NCI-H526 (cell line): ENCODE data around the gene COQ2.
"Not testable (repeated sequence)": the region's sequence is repeated elsewhere in the genome, so short reads cannot be mapped to it uniquely, and the experiment has no call there.

ENCODE experiments used
- DNase-seq, 2 experiments: peaks; one replicate each; lab custom pipeline; 2025; lab: John Stamatoyannopoulos, UW

Gene COQ2

GRCh38 chr4:83283181-83283580 lies 1.4 kb downstream of the COQ2 start:
- DNase-seq = no peak

DNA sequence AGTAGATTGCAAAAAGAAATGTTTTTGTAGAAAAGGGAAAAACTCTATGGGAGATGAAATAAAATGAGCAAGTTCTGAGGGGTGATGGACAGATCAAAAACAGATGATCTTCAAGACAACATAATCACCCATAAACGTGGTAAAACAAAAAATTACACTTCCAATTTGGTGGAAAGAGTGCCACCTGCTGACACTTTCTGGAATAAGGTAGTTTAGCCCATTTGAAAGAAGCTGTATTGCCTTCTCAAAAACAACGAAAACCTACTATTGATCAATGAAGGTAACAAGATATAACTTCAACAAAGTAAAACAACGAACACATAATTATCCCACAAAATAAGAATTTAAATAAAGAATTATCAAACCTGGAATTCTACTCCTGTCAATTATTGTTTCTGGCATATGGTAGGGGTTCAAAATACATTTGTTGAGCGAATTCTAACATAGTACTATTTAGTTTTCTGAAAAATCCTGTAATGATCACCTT lies 2.5 kb downstream of the COQ2 start:
- DNase-seq = peak in 1 of 2 experiments; percentile 24

- no peak for DNase-seq
Observed at GRCh38 chr4:83281307-83281706, 3.3 kb downstream of the COQ2 start.

DNA sequence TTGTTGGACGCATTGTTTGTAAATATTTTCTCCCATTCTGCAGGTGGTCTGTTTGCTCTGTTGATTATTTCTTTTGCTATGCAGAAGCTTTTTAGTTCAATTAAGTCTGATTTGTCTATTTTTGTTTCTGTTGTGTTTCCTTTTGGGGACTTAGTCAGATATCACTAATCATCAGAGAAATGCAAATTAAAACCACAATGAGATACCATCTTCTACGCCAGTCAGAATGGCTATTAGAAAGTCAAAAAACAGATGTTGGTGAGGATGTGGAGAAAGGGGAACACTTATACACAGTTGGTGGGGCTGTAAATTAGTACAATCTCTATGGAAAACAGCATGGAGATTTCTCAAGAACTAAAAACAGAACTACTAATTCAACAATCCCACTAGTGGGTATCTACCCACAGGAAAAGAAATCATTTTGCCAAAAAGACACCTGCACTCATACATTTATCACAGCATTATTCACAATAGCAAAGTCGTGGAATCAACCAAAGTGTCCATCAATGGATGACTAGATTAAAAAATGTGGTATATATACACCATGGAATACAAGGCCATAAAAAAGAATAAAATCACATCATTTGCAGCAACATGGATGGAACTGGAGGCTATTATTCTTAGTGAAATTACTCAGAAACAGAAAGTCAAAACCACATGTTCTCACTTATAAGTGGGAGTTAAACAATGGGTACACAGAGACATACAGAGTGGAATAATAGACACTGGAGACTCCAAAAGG lies 8.1 kb downstream of the COQ2 start:
- DNase-seq = no peak

DNA sequence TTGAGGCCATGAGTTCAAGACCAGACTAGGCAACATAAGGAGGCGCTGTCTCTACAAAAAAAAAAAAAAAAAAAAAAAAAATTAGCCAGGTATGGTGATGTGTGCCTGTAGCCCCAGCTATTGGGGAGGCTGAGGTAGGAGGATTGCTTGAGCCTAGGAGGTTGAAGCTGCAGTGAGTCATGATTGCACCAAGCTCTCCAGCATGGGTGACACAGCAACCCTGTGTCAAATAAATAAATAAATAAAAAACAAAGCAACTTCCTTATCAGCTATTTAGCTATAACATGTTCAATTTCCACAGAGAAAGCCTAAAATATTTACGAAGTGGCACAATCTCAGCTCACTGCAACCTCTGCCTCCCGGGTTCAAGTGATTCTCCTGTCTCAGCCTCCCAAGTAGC lies 10.7 kb downstream of the COQ2 start:
- DNase-seq = not testable (repeated sequence)

DNA sequence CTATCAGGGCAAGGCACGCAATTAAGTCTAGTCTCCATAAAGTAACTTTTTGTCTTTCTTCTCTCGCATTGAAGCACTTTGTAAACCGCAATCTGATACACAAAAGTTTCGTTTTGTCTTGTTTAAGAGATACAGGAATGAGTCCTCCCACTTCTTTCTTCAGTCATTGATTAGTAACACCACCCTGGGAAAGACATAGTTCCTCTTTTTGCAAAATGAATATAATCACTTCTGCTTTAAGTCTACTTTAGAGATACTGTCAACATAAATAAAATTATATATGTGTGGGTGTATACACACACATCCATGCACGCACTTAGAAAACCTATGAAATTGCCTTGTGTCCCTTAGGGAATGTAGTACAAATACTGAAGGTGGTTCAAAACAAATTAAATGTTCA lies 11.7 kb downstream of the COQ2 start:
- no peak for DNase-seq

DNA sequence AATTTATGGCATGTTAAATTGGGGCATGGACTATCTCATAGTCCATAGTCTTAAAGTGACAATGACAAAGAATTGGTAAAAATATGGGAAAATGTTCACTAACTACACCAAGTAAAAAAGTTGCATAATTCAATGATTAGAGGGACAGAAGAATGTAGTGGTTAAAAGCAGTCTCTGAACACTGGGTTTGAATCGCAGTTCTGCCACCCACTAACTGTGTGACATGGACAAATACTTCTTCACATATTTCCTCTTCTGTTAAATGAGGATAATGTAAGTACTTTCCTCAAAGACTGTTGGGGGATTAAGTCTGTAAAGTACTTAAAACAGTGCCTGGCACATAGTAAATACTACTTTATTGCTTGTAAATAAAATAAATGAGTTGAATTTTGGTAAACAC lies 15.3 kb downstream of the COQ2 start:
- DNase-seq = no peak

DNA sequence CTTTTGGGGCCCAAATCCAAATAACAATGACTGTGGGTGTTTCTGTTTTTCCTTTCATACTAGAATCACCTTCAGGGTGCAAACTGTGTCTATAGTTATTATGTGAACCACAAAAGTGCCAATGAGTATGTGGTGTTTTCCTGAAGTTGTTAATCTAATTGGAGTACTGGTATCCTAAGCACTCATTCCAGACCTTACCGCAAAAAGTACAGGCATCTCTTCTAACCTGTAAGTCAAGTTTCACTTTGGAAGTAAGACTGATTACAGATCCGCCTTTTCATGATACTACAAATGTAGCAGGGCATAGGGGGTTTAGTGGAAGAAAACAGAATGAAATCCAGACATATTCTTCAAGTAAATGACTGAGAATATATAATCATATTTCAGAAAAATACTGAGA lies 16.1 kb downstream of the COQ2 start:
- DNase-seq = no peak

GRCh38 chr4:83267830-83268475 lies 16.6 kb downstream of the COQ2 start:
- no peak for DNase-seq

DNA sequence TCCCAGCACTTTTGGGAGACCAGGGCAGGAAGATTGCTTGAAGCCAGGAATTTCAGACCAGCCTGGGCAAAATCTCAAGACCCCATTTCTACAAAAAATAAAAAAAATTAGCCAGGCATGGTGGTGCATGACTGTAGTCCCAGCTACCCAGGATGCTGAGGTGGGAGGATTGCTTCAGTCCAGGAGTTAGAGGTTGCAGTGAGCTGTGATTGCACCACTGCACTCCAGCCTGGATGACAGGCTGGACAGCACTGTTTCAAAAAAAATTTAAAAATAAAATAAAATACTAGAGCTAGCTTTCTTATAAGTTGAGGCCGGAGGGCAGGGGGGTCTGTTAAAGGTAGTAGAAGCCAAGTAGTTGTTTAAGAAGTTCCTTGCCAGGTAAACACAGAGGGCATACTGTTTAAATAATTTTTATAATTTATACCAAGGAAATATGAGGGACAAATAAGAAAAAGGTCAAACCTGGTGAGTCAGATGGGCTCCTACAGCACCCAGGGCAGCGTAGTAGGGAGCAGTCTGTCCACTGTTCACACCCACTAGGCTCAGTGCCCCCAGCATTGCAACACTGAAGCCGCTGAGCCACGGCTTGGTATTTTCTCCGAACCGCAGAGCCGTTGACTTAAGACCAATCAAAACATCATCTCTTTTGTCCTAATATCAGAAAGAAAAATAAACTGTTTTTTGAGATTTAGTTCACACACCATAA lies 17.3 kb downstream of the COQ2 start:
- no peak for DNase-seq

DNA sequence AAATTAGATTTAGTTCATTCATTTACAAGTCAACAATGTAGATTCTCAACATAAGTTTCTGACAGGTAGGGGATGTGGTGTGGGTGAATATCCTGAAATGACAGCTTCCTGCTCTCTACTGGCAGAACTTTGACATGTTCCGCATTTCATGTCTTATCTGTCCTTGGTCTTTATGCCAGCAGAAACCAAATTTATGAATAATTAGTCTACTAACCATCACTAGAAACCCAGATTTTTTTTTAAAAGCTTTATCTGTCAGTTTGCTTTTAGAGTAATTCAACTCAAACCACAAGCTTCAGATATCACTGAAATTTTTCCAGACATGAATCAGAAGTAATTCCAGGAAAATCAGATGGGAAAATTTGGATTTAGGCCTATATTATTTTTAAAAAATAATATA lies 17.9 kb downstream of the COQ2 start:
- no peak for DNase-seq

GRCh38 chr4:83263106-83263505 lies 21.5 kb downstream of the COQ2 start:
- DNase-seq = no peak

GRCh38 chr4:83262682-83263081 lies 21.9 kb downstream of the COQ2 start:
- DNase-seq = no peak

DNA sequence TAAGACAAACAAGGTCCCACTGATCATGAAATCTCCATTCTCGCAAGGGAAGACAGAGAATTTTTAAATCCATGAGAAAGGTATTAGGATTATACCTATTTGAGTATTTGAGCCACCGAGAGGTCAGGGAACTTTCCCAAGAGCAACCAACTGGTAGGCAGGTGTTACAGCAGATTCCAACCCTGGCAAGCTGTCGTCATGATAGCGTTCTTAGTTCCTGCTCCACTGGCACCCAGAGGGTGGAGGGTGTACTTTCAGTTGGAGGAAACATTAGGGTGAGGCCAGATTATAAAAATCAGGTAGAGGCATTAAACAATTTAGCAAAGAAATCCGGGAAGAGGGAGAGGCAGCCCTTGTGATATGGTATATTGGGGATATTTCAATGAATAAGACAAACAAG lies 23.3 kb downstream of the COQ2 start:
- no peak for DNase-seq

DNA sequence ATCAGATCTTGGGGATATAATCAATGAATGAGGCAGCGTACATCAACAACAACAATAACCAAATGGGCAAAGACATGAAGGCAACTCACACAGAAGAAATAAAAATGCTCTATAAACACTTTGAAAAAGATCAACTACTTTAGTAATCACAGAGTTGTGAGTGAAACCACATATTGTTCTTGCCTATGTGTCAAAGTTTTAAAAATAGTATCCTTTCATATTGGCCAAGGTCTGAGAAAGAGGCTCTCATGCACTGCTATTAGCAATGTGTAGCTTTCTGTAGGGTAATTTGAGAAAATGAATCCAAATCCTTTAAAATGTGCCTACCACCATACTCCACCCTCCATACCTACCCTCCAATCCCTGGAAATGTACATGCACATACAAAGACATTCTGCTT lies 25.0 kb downstream of the COQ2 start:
- DNase-seq = no peak

DNA sequence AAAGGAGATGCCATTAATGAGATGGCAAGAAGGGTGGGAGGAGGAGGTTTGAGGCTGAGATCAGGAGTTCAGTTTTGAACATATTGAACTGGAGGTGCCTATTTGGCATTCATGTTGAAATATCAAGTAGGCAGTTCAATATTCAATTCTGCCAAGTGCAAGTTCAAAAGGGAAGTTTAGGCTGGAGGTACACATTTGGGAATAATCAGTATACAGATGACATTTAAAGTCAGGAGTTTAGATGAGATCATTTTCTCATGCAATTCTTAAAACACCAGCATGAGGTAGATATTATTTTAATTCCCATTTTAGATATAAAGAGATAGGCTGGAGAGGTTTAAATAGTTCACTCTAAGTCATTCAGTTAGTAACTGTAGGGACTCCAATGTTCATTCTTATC lies 26.1 kb downstream of the COQ2 start:
- DNase-seq = no peak

DNA sequence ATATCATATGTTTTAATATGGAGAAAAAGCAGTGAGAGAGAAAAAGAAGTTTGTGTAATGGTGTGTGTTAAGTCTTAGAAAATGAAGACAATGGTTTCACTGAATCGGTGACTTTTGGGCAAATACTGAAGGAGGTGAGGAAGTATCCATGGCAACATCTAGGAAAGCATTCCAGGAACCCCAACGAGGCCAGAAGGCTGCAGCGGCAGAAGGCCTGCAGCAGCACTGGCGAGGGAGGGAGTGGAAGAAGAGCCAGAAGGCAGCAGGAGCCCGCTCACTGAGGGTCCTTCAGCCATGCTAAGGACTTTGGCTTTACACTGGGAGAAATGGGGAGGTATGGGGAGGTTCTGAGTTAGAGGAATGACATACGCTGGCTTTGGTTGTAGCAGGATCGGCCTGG lies 26.8 kb downstream of the COQ2 start:
- no peak for DNase-seq

DNA sequence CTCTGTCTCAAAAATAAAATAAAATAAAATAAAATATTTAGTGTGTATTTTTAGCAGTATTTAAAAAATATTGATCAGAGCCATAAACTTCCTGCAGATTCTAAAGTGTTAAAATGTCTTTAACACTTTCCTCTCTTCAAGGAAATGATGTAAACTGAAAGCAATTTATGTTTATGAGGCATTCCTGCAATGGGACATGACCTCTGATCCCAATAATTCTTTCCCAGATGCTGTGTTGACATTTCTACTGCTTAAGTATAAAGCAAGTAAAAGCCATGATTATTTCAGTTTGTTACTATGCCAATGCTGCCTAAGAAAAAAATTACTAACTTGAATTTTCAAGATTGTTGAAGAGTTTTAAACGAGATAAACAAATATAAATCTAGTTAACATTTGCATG lies 29.0 kb downstream of the COQ2 start:
- no peak for DNase-seq

GRCh38 chr4:83252782-83253405 lies 31.7 kb downstream of the COQ2 start:
- DNase-seq = peak; percentile 32 to 69

GRCh38 chr4:83251447-83251830 lies 33.2 kb downstream of the COQ2 start:
- no peak for DNase-seq

DNA sequence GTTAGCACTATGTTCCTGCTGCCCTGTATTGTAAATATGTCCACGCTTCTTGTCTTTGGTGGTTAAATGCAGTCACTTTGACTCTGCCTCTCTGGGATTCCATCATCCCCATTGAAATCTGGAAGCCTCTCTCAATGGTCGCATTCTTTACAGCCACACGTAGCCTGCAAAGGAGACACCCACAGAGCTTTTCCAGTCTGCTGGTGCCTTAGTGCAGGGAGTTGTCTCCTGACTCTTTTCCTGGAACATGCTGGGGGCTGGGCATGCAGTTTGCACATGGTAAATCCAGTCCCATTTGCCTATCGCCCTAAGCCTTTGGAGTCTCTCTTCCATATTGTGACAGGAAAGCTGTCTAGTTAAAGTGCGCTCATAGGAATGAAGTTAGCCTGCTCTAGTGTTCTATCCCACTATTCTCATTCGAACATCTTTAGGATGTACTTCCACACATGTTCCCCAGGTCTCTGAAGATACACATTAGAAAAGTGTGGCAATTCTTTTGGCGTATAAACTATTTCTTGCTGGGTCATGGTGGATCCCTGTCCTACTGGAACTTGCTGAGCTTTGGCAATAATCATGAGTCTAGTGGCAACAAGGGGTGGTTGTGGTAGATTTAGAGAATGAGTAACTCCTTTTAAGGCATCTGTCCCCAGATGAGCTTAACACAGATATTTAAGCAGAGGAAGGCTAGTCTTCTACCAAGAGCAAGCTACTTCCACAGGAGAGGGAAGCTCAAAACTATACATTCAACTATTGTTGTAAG lies 33.7 kb downstream of the COQ2 start:
- no peak for DNase-seq

DNA sequence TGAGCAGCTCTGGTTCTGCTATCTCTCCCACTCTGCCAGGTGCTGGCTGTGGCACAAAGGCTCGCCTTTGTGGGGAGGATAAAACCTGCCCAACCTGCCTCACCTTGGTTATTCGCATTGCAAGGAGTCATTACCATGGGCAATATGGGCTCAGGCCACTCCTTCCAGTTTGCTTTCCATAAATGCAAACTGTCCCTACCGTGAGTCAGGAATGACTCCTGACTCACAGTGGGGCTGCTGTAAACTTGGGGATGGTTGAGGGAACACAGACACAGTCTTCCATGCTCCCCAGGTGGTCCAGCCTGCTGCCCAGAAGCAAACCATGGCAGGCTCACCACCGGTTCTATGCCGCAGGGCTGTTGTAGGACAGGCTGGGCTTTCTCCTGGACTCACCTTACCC lies 36.1 kb downstream of the COQ2 start:
- peak; percentile 67 to 68 for DNase-seq
